ENCODE measurements around the gene CACNB3.
"Not testable (repeated sequence)": the region's sequence is repeated elsewhere in the genome, so short reads cannot be mapped to it uniquely, and the experiment has no call there.

Gene CACNB3

GRCh38 chr12:48819986-48820725 is 1.9 kb downstream of the CACNB3 start:
- no peak for DNase-seq

GRCh38 chr12:48822139-48822538 is 3.8 kb downstream of the CACNB3 start:
- no peak for DNase-seq

- no peak for DNase-seq
These were observed 4.4 kb downstream of the CACNB3 start for GRCh38 chr12:48822711-48823110.

- DNase-seq, result no peak
These were observed 5.0 kb downstream of the CACNB3 start for GRCh38 chr12:48823281-48823680.

- DNase-seq, result no peak
These were observed 5.8 kb downstream of the CACNB3 start for GRCh38 chr12:48824112-48824511.

GRCh38 chr12:48824905-48825304 is 6.6 kb downstream of the CACNB3 start:
- DNase-seq, result no peak

- peak; percentile 15 for DNase-seq
These were observed 8.0 kb downstream of the CACNB3 start for GRCh38 chr12:48826209-48826855.

GRCh38 chr12:48827026-48827425 is 8.7 kb downstream of the CACNB3 start:
- no peak for DNase-seq

GRCh38 chr12:48827513-48828096 is 9.3 kb downstream of the CACNB3 start:
- no peak for DNase-seq

GRCh38 chr12:48828293-48828692 is 10.0 kb downstream of the CACNB3 start:
- DNase-seq, result no peak

- DNase-seq, result no peak
These were observed 10.7 kb downstream of the CACNB3 start for GRCh38 chr12:48828841-48829575.

- DNase-seq, result no peak
These were observed 13.0 kb downstream of the CACNB3 start for GRCh38 chr12:48831257-48831656.

GRCh38 chr12:48832321-48833060 is 14.2 kb downstream of the CACNB3 start:
- DNase-seq, result no peak

GRCh38 chr12:48838048-48838447 is 19.8 kb downstream of the CACNB3 start:
- DNase-seq, result no peak

GRCh38 chr12:48842021-48842420 is 23.7 kb downstream of the CACNB3 start:
- not testable (repeated sequence) for DNase-seq

GRCh38 chr12:48851883-48852733 is 33.8 kb downstream of the CACNB3 start, which contains the start of gene DDX23:
DDX23 (minus strand) TSS chr12:48852163; CDS start chr12:48845782, 6,381 bp downstream.
- peak; percentile 98 for DNase-seq

- DNase-seq, result peak; percentile 82
These were observed 34.7 kb downstream of the CACNB3 start for GRCh38 chr12:48852734-48853688.

GRCh38 chr12:48854488-48854887 is 36.2 kb downstream of the CACNB3 start:
- no peak for DNase-seq

GRCh38 chr12:48854932-48855331 is 36.6 kb downstream of the CACNB3 start:
- DNase-seq, result not testable (repeated sequence)

- no peak for DNase-seq
These were observed 38.1 kb downstream of the CACNB3 start for GRCh38 chr12:48856379-48856778.
